ELR (cell line): ENCODE results near the gene TNNC1.
A peak's percentile ranks its signal among the peaks of the same experiment; 100 is the strongest.

Experiments
- DNase-seq: peaks from one replicate; pipeline ENCODE4 v3.0.0-alpha.2; 2015; ENCODE audit warnings: low read depth

TNNC1 gene

DNA sequence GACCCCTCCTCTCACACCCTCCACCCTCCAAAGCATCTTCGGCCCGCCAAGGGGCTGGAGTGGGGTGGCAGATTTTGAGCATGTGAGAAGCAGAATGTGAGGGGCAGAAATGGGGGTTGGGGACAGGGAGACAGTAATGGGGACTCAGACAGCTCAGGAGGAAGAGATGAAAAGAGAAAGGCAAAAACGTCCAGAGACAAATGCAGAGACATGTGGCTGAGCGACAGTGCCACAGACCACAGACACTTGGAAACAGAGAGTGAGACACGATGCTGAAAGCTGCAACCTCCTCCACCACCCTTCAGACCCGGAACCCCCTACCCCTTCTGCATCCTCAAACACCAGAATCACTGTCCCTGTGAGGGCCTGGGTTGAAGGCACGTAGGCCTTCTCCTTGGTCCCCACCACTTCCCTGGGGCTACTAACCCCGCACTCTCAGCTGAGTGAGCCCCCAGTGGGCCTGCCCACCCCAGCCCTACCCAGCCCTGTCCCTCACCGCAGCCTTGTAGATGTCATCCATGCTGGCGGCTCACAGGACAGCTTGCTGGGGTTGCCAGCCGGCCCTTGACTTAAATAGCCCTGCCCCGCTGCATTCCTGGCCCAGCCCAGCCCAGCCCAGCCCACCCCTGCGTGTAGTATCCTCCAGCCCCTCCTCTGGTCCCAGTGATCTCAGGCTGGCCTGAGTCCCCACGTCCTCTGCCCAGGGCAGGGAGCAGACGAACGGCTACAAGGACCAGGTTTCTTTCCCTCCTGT lies at the start of gene TNNC1:
Gene TNNC1 (minus strand): TSS at position 546 of the 754 bp plus-strand sequence. CDS start 26 bp downstream, at position 520.
- DNase-seq, result no peak

DNA sequence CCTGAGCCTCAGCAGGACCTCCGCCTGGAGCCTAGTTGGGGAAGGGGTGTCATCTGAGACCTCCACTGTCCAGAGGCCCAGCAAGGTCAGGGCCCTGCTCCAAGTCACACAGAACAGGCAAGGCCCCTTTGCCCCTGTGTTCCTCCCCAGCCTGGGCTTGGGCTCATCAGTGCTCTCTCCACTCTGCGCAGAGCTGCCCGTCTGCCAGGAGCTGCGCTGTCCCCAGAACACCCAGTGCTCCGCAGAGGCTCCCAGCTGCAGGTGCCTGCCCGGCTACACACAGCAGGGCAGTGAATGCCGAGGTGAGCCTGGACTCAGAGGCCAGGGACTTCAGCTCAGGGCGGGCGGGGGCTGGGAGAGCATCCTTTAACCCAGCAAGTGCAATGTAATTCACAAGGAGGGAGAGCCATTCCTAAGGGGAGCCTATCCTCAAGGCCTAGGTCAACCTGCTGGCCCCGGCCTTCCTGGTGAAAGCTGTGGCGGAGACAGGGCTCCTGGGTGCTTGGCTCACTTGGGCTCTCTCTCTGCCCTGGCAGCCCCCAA lies 49.0 kb upstream of the TNNC1 start:
- DNase-seq, result no peak

DNA sequence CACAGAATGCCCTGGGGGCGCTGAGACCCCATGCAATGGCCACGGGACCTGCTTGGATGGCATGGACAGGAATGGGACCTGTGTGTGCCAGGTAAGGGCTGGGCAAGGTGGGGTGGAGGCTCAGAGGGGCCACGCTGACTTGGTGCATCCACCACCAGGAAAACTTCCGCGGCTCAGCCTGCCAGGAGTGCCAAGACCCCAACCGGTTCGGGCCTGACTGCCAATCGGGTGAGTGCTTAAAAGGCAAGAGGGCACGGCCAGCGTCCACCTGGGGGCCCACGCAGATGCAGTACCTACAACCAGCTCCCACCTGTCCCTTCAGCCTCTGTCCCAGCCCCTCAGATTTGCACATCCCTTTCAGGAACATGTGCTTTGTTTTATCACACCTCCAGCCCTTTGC lies 48.2 kb upstream of the TNNC1 start:
- DNase-seq, result no peak

DNA sequence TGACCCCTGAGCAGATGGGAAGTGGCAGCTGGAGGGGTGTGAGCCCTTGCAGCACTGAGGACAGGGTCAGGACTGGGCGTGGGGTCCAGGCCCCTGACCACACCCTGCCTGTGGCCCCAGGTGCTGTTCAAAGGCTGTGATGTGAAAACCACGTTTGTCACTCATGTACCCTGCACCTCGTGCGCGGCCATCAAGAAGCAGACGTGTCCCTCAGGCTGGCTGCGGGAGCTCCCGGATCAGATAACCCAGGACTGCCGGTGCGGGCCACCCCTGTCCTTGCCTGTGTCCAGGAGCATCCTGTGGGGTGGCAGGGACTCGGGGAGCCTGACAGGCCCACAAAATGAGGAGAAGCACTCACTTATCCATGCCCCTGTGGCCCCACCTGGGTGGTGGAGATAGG lies 47.2 kb upstream of the TNNC1 start:
- DNase-seq, result no peak

DNA sequence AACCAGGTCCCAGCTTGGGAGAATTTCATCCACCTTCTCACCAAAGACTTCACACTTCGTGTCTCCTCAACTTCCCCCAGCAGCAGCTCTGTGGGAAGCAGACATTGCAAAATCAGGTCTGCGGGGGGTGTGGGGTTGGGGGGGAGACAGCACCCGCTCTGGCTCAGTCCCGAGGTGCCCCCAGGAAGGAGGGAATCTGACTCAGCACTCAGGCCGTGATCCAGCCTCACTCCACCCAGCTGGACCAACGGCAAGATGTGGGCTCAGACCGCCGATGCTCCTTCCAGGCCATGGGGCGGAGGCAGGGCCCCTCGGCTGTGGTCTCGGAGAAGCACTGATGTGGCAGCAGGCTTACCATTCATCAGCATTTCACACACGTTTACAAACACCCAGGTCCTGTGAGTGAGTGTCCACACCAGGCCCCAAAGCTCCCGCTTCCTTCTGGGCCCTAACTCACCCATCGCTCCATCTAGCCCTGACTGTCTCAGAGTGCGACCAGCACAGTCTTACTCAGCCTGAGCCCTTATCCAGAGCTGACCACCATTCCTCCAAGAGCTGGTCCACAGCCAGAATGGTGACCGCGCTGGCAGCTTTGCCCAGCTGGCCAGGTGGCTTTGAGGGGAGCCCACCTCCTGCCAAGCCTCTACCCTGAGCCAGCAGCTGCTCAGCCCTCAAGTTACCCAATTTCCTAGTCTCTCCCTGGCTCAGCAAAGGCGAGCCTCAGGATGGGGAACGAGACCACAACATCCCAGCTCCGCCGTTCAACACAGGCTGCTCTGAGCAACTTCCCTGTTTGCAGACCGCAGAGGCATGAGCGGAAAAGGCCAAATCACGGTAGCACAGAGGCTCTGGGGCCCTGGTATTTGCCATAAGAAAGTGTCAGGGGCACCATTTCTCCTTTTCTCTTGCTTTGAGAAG lies 44.6 kb upstream of the TNNC1 start:
- DNase-seq, result peak; percentile 54

DNA sequence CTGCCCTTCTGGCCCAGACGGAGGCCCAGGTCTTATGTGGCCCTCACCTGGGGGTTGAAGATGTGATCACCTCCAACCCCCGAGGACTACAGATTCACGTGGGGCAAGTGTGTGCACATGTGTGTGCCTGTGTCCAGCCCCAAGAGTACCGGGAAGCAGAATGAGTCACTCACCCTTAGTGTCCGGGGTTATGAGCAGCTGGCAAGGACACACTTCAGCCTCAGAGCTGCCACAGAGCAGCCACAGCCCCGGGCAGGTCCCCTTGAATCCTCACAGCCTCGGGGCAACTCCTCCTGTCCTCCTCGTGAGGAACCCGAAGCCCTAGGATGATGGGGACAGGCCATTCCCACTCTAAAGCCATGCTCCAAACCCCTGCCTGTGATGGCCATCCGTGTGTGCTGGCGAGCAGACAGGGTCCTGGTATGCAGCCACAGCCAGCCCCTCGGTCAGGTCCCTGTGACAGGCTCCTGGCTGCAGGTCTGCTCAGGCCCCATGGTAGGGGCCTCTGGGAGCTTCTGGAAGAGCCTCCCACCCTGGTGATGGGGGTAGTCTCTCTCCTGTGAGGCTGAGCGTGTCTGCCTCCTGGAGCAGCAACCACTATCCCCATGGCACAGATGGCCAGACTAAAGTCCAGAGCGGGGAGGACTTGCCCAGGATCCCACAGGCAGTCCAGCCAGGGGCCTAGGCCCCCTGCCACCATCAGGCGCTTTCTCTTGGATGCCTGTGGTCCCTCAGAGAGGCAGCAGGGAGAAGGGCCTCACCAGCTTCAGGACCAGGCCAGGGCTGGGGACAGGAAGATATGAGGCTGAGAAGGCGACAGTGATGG lies 42.1 kb upstream of the TNNC1 start:
- peak; percentile 71 for DNase-seq

DNA sequence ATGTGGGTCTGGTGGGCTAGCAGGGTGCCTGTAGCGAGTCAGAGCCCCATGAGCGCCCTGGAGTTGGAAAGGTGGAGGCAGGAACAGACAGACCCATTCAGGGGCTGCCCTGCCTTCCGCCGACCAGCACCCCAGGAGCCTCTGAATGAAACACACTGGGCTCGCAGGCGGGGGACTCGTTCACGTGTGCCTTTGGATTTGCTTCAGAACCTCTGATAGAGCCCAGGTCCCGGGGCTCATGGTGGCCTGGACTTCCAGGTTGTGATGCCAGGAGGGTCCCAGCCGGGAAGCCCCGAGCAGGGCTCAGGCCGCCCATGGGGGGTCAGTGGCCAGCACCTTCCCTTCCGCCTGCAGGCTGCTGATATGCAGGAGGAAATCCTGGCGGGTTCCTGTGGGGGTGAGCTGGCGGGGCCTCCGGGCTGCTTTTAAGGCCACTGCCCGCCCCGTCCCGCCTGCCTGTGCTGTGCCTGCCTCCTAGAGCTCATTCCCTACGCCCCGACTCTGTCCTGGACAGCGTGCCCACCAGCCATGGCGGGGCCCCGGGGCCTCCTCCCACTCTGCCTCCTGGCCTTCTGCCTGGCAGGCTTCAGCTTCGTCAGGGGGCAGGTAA lies 41.1 kb upstream of the TNNC1 start, which contains the start of gene STAB1:
Gene STAB1 (plus strand): TSS at position 453 of the 610 bp plus-strand sequence. CDS start 76 bp downstream, at position 529.
- DNase-seq, result no peak

DNA sequence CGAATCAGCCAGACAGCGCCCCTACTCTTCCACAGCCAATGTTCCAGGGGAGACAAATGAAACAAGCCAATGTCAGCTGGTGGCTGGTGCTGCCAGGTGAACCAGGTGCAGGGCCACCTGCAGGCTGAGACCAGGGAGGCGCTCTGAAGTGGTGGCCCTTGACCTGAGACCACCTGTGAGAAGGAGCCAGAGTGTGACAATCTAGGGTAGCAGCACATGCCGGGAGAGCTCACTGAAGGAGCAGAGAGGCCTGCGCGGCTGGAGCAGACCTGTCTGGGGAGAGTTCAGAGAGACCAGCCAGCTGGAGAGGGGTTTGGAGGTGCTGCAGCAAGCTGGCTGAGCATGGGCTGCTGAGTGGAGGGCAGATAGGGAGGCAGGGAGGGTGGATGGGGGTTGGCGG lies 40.6 kb upstream of the TNNC1 start:
- DNase-seq, result no peak

DNA sequence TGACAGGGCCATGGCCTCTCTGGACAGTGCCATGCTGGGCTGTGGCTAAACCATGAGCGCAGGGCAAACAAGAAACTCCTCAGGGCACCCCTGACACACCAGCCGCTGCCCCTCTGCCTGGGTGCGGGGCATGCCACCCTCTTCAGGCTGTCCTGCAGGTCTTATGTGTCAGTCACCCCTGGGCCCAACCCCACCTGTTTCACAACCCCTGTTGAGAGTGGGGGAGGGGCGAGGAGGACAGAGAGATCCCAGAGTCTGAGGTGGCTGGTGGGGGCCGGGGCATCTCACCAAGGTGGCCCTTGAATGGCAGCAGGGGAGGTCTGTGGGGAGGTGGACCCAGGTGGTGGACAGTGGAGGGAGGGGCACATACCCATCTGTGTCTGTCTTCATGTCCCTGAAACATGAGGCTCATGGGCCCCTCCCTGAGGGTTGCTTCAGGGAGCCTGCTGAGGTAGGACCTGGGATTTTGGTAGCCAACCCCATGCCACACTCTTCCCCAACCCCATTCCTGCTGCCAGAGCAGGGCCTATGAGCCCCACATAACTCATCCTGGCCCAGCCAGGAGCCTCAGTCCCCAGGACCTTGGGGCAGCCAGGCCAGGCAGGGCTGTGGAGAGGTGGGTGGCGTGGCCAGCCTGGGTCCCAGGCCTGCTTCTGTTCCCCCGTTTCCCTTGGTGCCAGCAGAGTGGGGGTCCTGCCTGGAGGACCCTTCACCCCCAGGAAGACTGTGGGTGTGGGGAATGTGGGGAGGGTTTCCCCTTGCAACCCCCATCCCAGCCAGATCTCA lies 39.6 kb upstream of the TNNC1 start:
- no peak for DNase-seq

DNA sequence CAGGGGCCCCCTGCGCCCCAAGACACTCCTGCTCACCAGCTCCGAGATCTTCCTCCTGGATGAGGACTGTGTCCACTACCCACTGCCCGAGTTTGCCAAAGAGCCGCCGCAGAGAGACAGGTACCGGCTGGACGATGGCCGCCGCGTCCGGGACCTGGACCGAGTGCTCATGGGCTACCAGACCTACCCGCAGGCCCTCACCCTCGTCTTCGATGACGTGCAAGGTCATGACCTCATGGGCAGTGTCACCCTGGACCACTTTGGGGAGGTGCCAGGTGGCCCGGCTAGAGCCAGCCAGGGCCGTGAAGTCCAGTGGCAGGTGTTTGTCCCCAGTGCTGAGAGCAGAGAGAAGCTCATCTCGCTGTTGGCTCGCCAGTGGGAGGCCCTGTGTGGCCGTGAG lies 38.2 kb upstream of the TNNC1 start:
- no peak for DNase-seq

DNA sequence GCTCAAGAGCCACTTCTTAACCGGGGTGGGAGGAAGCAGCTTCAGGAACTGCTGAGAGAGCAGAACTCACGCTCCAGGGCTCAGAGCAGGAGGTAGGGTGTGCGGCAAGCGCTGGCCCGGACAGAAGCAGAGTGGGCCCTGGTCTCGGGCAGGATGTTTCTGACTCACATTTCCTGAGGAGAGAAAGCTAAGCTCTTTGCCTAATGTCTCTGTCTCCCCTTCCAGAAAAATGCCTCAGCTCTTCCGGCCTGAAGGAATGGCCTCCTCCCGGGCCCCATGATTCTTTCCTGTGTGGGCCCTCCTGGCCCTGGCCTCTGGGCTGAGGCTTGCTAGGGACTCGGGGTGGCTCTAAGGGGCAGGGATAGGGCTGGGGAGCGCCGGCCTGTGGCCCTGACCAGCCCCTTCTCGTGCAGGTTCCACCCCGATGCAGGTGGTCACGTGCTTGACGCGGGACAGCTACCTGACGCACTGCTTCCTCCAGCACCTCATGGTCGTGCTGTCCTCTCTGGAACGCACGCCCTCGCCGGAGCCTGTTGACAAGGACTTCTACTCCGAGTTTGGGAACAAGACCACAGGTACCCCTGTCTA lies 37.2 kb upstream of the TNNC1 start:
- peak; percentile 88 for DNase-seq

DNA sequence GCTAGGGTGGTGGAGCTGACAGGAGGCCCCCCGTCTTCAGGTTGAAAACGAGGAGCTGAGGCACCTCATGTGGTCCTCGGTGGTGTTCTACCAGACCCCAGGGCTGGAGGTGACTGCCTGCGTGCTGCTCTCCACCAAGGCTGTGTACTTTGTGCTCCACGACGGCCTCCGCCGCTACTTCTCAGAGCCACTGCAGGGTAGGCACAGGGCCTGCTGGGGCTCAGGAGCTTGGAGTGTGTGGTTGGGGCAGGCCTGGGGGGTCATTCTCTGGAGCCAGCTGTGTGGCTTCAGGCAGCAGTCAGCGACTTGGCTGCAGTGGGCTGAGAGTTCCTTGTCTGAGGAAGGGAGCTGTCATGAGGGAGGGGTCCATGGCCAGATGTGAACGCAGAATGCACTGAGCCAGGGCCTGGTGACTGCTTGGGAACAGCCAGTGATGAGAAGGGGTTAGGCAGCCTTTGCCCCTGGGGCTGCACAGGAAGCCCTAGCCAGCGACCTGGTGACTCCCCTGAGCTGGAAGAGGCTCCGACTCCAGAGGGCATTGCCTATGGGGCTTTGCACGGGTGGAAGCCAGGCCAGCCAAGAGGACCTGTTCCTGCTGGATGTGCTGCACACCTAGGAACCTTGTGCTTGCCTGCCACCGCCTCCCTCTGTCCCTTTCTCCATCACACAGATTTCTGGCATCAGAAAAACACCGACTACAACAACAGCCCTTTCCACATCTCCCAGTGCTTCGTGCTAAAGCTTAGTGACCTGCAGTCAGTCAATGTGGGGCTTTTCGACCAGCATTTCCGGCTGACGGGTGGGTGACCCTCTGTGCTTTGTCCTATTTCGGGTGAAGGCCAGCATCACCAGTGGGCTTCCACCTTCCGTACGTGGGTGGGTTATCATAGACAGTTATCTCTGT lies 36.4 kb upstream of the TNNC1 start:
- no peak for DNase-seq

DNA sequence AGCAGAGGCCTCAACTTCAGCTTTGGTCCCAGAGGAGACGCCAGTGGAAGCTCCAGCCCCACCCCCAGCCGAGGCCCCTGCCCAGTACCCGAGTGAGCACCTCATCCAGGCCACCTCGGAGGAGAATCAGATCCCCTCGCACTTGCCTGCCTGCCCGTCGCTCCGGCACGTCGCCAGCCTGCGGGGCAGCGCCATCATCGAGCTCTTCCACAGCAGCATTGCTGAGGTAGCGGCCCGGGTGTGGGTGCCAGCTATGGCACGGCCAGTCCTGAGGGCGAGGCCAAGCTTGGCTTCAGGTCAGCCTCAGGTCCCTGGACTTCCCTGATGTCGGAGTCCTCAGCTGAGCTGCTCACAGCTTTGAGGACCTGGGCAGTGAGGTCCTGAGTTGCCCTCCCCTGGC lies 35.6 kb upstream of the TNNC1 start:
- no peak for DNase-seq

DNA sequence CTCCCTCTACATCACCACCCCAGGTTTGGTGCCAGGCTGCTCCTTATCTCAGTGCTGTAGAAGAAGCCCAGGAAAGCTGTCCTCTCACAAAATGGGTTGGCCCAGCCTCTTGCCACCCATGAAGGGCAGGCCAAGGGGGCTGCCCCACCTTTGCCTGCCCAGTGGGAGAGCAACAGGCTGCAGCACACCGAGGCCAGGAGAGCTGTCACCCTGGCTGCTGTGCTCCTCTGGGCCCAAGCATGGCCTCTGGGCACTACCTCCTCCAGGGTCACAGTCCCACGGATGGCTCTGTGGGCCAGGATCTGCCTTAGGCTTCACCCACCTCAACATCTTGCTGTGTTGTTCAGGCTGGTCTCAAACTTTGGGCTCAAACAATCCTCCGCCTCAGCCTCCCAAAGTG lies 34.9 kb upstream of the TNNC1 start:
- no peak for DNase-seq

DNA sequence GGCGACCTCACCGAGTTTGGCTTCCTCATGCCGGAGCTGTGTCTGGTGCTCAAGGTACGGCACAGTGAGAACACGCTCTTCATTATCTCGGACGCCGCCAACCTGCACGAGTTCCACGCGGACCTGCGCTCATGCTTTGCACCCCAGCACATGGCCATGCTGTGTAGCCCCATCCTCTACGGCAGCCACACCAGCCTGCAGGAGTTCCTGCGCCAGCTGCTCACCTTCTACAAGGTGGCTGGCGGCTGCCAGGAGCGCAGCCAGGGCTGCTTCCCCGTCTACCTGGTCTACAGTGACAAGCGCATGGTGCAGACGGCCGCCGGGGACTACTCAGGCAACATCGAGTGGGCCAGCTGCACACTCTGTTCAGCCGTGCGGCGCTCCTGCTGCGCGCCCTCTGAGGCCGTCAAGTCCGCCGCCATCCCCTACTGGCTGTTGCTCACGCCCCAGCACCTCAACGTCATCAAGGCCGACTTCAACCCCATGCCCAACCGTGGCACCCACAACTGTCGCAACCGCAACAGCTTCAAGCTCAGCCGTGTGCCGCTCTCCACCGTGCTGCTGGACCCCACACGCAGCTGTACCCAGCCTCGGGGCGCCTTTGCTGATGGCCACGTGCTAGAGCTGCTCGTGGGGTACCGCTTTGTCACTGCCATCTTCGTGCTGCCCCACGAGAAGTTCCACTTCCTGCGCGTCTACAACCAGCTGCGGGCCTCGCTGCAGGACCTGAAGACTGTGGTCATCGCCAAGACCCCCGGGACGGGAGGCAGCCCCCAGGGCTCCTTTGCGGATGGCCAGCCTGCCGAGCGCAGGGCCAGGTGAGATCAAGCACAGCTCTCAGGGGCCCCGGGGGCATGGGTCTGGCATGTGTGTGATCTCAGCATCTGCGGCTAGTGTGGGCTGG lies 34.2 kb upstream of the TNNC1 start:
- DNase-seq, result no peak

DNA sequence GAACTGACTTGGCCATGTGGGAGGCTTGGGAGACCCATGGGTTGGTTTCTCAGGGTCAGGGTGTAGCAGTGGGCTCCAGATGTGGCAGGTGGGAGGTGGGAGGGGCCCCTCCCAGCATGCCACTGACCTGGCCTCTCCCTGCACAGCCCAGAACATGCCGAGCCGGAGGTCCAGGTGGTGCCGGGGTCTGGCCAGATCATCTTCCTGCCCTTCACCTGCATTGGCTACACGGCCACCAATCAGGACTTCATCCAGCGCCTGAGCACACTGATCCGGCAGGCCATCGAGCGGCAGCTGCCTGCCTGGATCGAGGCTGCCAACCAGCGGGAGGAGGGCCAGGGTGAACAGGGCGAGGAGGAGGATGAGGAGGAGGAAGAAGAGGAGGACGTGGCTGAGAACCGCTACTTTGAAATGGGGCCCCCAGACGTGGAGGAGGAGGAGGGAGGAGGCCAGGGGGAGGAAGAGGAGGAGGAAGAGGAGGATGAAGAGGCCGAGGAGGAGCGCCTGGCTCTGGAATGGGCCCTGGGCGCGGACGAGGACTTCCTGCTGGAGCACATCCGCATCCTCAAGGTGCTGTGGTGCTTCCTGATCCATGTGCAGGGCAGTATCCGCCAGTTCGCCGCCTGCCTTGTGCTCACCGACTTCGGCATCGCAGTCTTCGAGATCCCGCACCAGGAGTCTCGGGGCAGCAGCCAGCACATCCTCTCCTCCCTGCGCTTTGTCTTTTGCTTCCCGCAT lies 33.4 kb upstream of the TNNC1 start:
- DNase-seq, result no peak

DNA sequence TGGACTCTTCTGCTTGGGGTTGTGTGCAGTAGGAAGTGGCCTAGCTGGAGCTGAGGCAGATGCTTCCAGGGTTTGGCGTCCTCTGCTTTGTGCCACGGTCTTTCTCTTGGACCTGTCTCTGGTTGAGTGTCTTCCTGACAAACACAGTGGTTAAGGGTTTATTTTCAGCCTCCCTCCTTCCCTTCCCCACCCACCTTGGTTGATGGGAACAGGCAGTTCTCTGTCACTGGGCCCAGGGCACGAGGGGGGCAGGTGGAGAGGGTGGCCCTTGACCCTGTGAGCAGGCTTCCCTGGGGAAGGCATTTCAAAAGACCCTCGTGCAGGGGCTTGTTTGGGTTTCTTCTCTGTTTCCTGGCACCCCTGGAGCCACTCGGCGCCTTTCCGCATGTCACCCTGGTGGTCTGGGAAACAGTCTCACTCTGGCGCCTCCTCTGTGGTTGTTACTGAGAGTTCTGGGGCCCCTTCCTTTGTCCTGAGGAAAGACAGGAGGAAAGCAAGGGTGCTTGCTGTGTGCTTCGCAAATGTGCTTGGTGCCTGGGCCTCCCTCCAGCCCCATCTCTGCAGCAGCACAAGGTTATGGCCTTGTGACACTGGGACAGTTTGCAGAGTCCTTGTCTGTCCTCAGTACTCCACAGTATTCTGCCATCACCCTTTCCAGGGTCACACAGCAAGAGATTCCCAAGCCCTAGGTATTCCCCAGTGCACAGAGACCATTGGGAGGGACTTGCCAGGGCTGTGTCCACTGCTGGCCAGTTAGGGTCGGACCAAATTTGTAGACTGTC lies 31.0 kb upstream of the TNNC1 start:
- DNase-seq, result no peak
